OCI-LY7 (cell line): ENCODE measurements around the gene IPP. TPM values are rescaled to one million over a fixed set of nuclear protein-coding genes. Genes with fewer than 3 reads are reported as not detected.

Experiments used
- BruUV-seq: library from RNA; stranded (reverse); fragments of 400-500 nt; replicated peaks from 2 replicates; lab custom pipeline; 2021; lab: Mats Ljungman, UMichigan
- CTCF ChIA-PET: fragments of 300-600 bp; sonication (Branson Sonifier 250); formaldehyde crosslinking; loops from one replicate; lab custom pipeline; 2022; ENCODE audit warnings: antibody characterized with exemption; ENCODE audit not compliant: unreplicated experiment; lab: Charles Lee
- POLR2A ChIA-PET: fragments of 300-600 bp; sonication (Branson Sonifier 250); formaldehyde crosslinking; loops from one replicate; lab custom pipeline; 2022; ENCODE audit warnings: antibody characterized with exemption; lab: Charles Lee
- DNase-seq: peaks from one replicate; pipeline ENCODE4 v3.0.0-alpha.2; 2015; ENCODE audit warnings: low spot score
- H2AFZ ChIP-seq: fragments of 200-600 bp; sonication (generic), shearing (Covaris generic); 2 replicates; pipeline ENCODE4 v1.6.1; 2014; ENCODE audit warnings: mild to moderate bottlenecking, antibody characterized with exemption, low read length, moderate library complexity
- H3K27ac ChIP-seq: fragments of 200-600 bp; sonication (generic); 2 replicates; pipeline ENCODE4 v1.5.1; 2014; ENCODE audit warnings: mixed run types, low read depth, mild to moderate bottlenecking, moderate library complexity, low read length, inconsistent platforms; ENCODE audit not compliant: poor library complexity, severe bottlenecking
- H3K36me3 ChIP-seq: fragments of 200-600 bp; sonication (generic); 2 replicates; pipeline ENCODE4 v1.6.1; 2014; ENCODE audit warnings: mild to moderate bottlenecking, antibody characterized with exemption, low read length, moderate library complexity, mixed read lengths; ENCODE audit not compliant: insufficient read depth
- H3K4me1 ChIP-seq: fragments of 200-600 bp; sonication (generic); 2 replicates; pipeline ENCODE4 v1.5.1; 2014; ENCODE audit warnings: mild to moderate bottlenecking, low read length; ENCODE audit not compliant: insufficient read depth, poor library complexity, severe bottlenecking
- H3K4me2 ChIP-seq: fragments of 200-600 bp; sonication (generic); 2 replicates; pipeline ENCODE4 v1.6.1; 2014; ENCODE audit warnings: mild to moderate bottlenecking, low read length
- H3K4me3 ChIP-seq: fragments of 200-600 bp; sonication (generic); 2 replicates; pipeline ENCODE4 v1.5.1; 2014; ENCODE audit warnings: mild to moderate bottlenecking, low read depth, low read length; ENCODE audit not compliant: poor library complexity, severe bottlenecking
- H3K79me2 ChIP-seq: fragments of 200-600 bp; sonication (generic); 2 replicates; pipeline ENCODE4 v1.6.1; 2016; ENCODE audit warnings: low read depth, mild to moderate bottlenecking, low read length, moderate library complexity, mixed read lengths; ENCODE audit not compliant: insufficient read depth
- H3K9me2 ChIP-seq: fragments of 200-600 bp; sonication (generic); 2 replicates; pipeline ENCODE4 v1.6.1; 2016; ENCODE audit warnings: mild to moderate bottlenecking, low read length, mixed read lengths; ENCODE audit not compliant: insufficient read depth
- H3K9me3 ChIP-seq: fragments of 200-600 bp; sonication (generic); 2 replicates; pipeline ENCODE4 v1.6.1; 2014; ENCODE audit warnings: mild to moderate bottlenecking, mixed run types, low read length, mixed read lengths
- H4K20me1 ChIP-seq: fragments of 200-600 bp; sonication (generic); 2 replicates; pipeline ENCODE4 v1.6.1; 2014; ENCODE audit warnings: mild to moderate bottlenecking, antibody characterized with exemption, low read length, moderate library complexity, mixed read lengths; ENCODE audit not compliant: insufficient read depth
- CTCF ChIP-seq: fragments of 200-600 bp; sonication (generic); conservative IDR thresholded peaks from 2 replicates; pipeline ENCODE4 v1.5.1; 2014; ENCODE audit warnings: mild to moderate bottlenecking, antibody characterized with exemption, low read length, moderate library complexity, mixed read lengths
- EZH2phosphoT487 ChIP-seq: fragments of 200-600 bp; sonication (generic); IDR thresholded peaks from 2 replicates; pipeline ENCODE4 v1.6.1; 2018; ENCODE audit warnings: low read depth, borderline replicate concordance, mild to moderate bottlenecking, mixed run types, antibody characterized with exemption, low read length, moderate library complexity, mixed read lengths
- intact Hi-C: fragments of 100-400 bp; cut with micrococcal nuclease; formaldehyde crosslinking; loops from one replicate; pipeline ENCODE4 v1.10.0; 2022; ENCODE audit not compliant: unreplicated experiment
- total RNA-seq, 2 experiments: library from RNA; depleted of rRNA in 1 of 2; stranded (reverse); fragments of >200 nt in 1 of 2; shearing (Covaris generic) in 1 of 2; gene quantifications; 2 replicates each; pipeline ENCODE4 v1.2.3, GENCODE V29; 2014 to 2022

The IPP gene
- total RNA-seq, 2 experiments from 2014 or later, result 4.6 to 17.9 TPM

DNA sequence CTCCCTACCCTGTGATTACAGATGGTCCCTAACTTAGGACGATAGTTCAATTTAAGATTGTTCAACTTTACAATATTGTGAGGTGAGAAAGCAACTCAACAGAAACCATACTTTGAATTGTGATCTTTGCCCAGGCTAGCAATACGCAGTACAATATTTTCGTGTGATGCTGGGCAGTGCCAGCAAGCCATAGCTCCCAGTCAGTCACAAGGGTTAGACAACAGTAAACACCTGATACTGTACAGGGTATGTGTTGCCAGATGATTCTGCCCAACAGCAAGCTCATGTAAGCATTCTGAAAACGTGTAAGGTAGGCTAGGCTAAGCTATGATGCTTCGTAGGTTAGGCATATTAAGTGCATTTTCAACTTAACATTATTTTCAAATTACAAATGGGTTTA, 76.0 kb downstream of the IPP start:
- POLR2A ChIA-PET, result interaction anchor here (0.5 to 3.3 kb wide), 4 partner anchors 11 to 929 kb away, joined by 3 to 14 read pairs (median 3); partner anchors contain the start of gene GPBP1L1
- H3K9me3 ChIP-seq, result no peaks in the 10 kb centered on the region
- H3K79me2 ChIP-seq, result peaks cover 99% of the 10 kb centered on the region
- no peaks in the 10 kb centered on the region for H3K9me2 ChIP-seq
- peaks cover 11% of the 10 kb centered on the region for H4K20me1 ChIP-seq
- no peak for TF ChIP-seq CTCF
- TF ChIP-seq EZH2phosphoT487, result no peak
- peaks cover 12% of the 10 kb centered on the region for H3K4me1 ChIP-seq
- peaks cover 64% of the 10 kb centered on the region for H3K36me3 ChIP-seq
- H2AFZ ChIP-seq, result no peak overlapping the region
- H3K4me2 ChIP-seq, result no peak overlapping the region
- CTCF ChIA-PET, result no interaction called here
- no peak overlapping the region for H3K27ac ChIP-seq
- no peak overlapping the region for H3K4me3 ChIP-seq
- BruUV-seq, result no TSS peak
- DNase-seq, result no peak
- intact Hi-C loops, result no loop called here

DNA sequence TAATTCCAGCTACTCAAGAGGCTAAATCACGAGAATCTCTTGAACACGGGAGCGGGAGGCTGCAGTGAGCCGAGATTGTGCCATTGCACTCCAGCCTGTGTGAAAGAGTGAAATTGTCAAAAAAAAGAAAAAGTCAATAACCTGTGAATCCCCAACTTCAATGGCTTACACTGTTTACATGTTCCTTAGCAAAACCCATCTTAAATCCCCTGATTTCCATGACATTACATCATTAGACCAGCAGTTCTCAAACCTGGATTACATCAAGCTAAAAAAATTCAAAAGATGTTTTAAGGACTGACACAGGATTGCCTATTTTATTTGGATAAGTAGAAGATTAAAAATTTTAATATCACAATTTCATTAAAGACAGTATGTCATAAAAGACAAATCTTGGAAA, 76.5 kb downstream of the IPP start:
- Histone ChIP-seq H3K4me2 (no peak overlapping the region), H2AFZ (no peak overlapping the region), H3K9me3 (no peaks in the 10 kb centered on the region), H4K20me1 (peaks cover 11% of the 10 kb centered on the region), H3K4me1 (peaks cover 7% of the 10 kb centered on the region), H3K79me2 (peaks cover 99% of the 10 kb centered on the region), H3K4me3 (no peak overlapping the region), H3K36me3 (peaks cover 65% of the 10 kb centered on the region), H3K9me2 (no peaks in the 10 kb centered on the region), H3K27ac (no peak overlapping the region)
- DNase-seq, result no peak
- CTCF ChIA-PET, result no interaction called here
- intact Hi-C loops, result no loop called here
- TF ChIP-seq CTCF, result no peak
- TF ChIP-seq EZH2phosphoT487, result no peak
- POLR2A ChIA-PET, result interaction anchor here (1.2 to 3.3 kb wide), 2 partner anchors 12 to 15 kb away, joined by 3 to 14 read pairs; partner anchors contain the start of genes GPBP1L1 and TMEM69
- no TSS peak for BruUV-seq

- no peak overlapping the region for H3K4me3 ChIP-seq
- no peaks in the 10 kb centered on the region for H3K9me3 ChIP-seq
- intact Hi-C loops, result no loop called here
- H3K9me2 ChIP-seq, result no peaks in the 10 kb centered on the region
- POLR2A ChIA-PET, result interaction anchor here (0.7 to 1.5 kb wide), 9 partner anchors 10 to 274 kb away, joined by 3 to 5 read pairs (median 3); no protein-coding TSS in a partner anchor
- CTCF ChIA-PET, result no interaction called here
- BruUV-seq, result TSS peak; percentile 21
- no peak overlapping the region for H3K4me2 ChIP-seq
- DNase-seq, result no peak
- H3K4me1 ChIP-seq, result peaks cover 4% of the 10 kb centered on the region
- no peak overlapping the region for H2AFZ ChIP-seq
- TF ChIP-seq CTCF, result no peak
- no peak for TF ChIP-seq EZH2phosphoT487
- no peak overlapping the region for H3K27ac ChIP-seq
- H3K79me2 ChIP-seq, result peaks cover 100% of the 10 kb centered on the region
- peaks cover 3% of the 10 kb centered on the region; the same call in 1 of the 2 replicates for H4K20me1 ChIP-seq
- H3K36me3 ChIP-seq, result peaks cover 77% of the 10 kb centered on the region
Measured at GRCh38 chr1:45669859-45670655, 80.4 kb downstream of the IPP start.
